Posterior vena cava (tissue), 2 donors: ENCODE measurements around the gene DSCAM. TPM values are rescaled to one million over a fixed set of nuclear protein-coding genes. Genes with fewer than 3 reads are reported as not detected.

Experiments
- DNase-seq: peaks from one replicate; pipeline ENCODE4 v3.0.0-alpha.2; 2020; ENCODE audit warnings: low spot score
- intact Hi-C, 2 donors: fragments of 100-400 bp; cut with DNase I; formaldehyde crosslinking; loops; one replicate each; pipeline versions ENCODE4 v1.14.1 to v1.14.2; 2022 to 2023
- total RNA-seq, 2 donors: library from RNA; stranded (reverse); fragmentation: NEBNext Ultra II Directional; extraction: Animal tissue kit (Norgen Biotek cat#: 25700); gene quantifications; one replicate each; pipeline ENCODE4 v1.2.1, GENCODE V29; 2021
- donor health status: DM: yes; HTN: yes; CAD: no.
- donor health status: DM: yes; HTN: yes; CAD: no.

DSCAM gene
- total RNA-seq, 2 donors from 2014 or later = 0.05 to 0.09 TPM

DNA sequence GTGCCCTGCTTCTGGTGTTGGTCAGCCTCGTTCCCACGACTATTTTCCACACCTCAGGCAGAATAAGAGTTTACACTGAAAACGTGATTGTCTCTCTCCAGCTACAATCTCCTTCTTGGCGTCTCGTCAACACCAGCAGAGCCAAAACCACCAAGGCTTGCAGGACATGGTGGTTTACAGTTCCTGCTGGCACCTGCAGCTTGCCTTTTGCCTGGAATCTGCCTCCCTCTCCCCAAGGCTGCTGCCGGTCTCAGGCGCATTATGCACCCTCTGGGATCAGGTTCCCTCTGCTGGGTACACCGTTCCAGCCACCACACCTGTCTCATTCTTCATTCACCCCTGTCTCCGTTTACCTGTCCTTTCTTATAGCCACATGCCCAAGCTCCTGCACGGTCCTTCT lies 315.9 kb downstream of the DSCAM start:
- no peak for DNase-seq
- intact Hi-C loops = no loop called here

GRCh38 chr21:40517646-40518045 lies 329.3 kb downstream of the DSCAM start:
- no peak for DNase-seq
- intact Hi-C loops = no loop called here

DNA sequence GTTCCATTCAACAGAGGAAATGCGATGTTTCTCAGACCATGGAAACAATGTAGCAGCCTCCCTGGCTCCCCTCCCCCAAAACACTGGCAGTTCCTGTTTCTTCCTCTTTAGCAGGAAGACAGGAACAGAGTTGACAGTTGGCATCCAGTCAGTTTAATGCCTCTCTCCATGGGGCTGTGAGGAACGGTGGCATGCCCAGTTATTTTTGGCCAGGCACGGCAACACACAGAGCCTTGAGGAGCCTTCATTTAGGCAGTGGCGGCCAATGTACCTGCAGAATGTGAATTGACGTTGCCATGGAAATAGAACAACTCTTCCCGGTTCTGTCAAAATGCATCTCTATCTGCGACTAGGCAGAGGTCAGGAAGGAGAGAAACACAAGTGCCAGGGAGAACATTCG lies 330.6 kb downstream of the DSCAM start:
- DNase-seq = no peak
- intact Hi-C loops = no loop called here

GRCh38 chr21:40512590-40512989 lies 334.4 kb downstream of the DSCAM start:
- intact Hi-C loops = loop anchor here in 1 of 2 donors (5.0 kb wide), 1 partner anchor 645 kb away; the partner anchor contains the start of gene PCP4
- DNase-seq = no peak

GRCh38 chr21:40507978-40508377 lies 339.0 kb downstream of the DSCAM start:
- intact Hi-C loops = no loop called here
- no peak for DNase-seq

GRCh38 chr21:40505681-40506080 lies 341.3 kb downstream of the DSCAM start:
- intact Hi-C loops = no loop called here
- no peak for DNase-seq

DNA sequence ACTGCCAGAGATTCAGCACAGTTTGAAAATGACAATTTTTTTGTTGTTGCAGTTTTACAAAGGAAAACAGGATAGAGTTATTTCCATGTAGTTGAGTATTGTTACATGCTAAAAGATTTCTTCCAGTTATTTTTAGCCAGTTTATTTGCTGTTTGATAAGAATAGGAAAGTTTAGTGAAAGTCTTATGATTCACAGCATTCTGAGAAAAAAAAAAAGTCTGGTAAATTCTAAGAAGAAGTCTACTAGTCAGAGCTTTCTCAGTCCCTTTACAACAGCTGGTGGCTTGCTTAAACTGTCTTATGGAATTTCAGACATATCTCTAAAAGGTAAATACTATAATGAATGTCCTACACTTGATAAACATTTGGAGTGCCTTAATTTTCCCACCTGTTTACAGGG lies 341.7 kb downstream of the DSCAM start:
- no peak for DNase-seq
- intact Hi-C loops = no loop called here

DNA sequence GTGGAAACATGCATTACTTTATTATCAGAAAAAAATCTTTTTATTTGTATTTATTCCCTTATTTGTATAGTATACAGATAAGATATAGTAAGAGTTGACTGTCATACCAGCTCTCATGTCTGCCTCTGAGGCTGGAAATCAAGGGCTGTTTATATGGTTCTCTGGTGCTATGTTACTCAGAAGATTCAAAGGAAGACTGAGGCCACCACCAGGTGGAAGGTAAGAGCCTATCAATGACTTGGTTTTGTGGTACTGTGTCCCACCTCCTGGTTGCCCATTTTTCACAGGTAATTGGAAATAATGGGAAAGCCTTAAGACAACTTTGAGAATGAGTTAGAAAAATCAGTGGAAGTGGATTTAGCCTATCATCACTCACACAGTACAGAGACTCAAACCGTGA lies 342.1 kb downstream of the DSCAM start:
- DNase-seq = no peak
- intact Hi-C loops = no loop called here

DNA sequence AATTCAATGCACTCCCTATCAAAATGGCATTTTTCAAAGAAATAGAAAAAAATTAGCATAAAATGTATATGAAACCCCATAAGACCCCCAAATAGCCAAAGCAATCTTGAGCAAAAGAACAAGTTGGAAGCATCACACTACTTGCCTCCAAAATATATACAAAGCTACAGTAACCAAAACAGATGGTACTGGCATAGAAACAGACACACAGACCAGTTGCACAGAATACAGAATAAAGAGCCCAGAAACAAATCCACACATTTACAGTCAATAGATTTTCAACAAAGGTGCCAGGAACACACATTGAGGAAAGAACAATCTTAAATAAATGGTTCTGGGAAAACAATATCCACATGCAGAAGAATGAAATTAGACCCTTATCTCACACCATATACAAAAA lies 350.8 kb downstream of the DSCAM start:
- no peak for DNase-seq
- intact Hi-C loops = no loop called here

DNA sequence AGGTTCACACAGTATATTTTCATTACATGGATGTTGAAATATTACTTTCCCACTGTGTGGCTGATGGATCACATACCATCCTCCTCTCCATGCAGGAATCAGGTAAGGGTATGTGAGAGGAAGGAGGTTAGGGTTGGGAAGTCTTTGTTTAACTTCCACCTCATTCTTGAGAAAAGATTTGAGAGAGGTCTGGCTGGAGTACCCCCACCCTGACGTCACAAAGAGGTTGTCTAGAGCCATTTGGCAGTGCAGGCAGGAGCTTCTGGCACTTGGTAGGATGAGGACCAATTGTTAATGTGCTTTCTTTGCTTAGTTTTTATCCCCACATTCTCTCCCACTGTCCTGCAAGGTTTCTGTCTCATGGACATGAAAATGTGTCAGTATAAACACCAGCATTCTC lies 356.6 kb downstream of the DSCAM start:
- intact Hi-C loops = no loop called here
- no peak for DNase-seq

DNA sequence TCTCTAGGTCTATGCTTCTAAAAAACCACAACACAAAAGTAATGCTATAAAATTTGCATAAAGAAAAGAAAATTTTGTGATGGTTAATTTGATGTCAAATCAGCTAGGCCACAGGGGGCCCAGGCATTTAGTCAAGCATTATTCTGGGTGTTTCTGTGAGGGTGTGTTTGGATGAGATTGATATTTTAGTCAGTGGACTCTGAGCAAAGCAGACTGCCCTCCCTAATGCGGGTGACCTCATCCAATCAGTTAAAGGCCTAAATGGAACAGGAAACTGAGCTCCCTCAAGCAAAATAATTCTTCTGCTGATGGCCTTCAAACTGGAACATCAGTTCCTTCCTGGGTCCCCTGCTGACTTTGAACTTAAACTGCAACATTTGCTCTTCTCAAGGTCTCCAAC lies 358.0 kb downstream of the DSCAM start:
- intact Hi-C loops = no loop called here
- no peak for DNase-seq

DNA sequence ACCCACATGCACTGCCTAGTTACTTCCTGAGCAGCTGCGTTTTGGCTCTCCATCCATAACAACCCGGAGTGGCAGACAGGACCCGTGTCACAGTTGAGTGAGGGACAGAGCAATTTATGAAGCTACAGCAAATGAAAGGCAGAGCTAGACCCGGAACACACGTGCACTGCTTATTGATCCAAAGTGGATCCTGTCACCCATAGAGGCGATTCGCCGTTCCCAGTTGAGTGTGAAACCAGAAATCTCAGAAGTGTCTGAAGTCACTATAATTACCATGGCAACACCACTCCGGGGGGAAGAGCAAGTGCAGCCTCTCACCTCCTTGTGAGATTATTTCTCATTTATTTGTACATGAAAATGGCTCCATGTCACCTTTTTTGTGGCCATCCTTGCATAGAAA lies 365.2 kb downstream of the DSCAM start:
- DNase-seq = no peak
- intact Hi-C loops = no loop called here

GRCh38 chr21:40474513-40474912 lies 372.4 kb downstream of the DSCAM start:
- DNase-seq = no peak
- intact Hi-C loops = no loop called here

GRCh38 chr21:40472013-40472412 lies 374.9 kb downstream of the DSCAM start:
- DNase-seq = no peak
- intact Hi-C loops = no loop called here

DNA sequence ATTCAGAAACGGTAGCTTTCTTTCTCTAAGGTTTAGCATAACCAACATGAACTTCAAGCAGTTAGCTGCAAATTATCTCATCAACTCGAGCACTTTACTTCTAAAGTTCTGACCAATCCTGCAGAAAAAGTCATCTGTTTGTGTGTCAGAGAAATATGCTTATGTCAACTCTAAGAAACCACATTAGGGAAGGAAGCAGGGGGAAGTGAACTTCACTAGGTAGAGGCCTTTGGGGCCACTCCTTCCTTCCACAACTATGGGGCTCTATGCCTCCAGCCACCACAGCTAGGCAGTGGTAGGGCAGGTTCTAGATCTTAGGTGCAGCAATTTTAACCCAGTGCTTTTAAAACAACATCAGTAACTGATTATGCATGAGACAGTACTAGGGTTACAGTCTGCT lies 375.9 kb downstream of the DSCAM start:
- intact Hi-C loops = no loop called here
- DNase-seq = no peak

- DNase-seq = no peak
- intact Hi-C loops = no loop called here
These were observed 380.0 kb downstream of the DSCAM start for GRCh38 chr21:40466893-40467483.

DNA sequence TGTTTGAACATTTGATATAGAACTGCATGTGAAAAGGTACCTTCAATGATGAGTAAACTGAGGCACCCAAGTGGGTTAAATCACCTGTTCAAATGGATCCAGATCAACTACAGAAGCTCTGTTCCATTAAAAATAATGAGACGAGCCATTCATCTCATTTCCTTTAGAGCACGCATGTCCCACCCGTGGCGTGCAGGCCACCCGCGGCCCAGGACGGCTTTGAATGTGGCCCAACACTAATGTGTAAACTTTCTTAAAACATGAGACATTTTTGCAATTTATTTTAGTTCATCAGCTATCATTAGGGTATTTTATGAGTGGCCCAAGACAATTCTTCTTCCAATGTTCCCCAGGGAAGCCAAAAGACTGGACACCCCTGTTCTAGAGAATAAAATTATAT lies 381.6 kb downstream of the DSCAM start:
- intact Hi-C loops = no loop called here
- DNase-seq = no peak

- DNase-seq = no peak
- intact Hi-C loops = no loop called here
These were observed 383.8 kb downstream of the DSCAM start for GRCh38 chr21:40463176-40463575.

DNA sequence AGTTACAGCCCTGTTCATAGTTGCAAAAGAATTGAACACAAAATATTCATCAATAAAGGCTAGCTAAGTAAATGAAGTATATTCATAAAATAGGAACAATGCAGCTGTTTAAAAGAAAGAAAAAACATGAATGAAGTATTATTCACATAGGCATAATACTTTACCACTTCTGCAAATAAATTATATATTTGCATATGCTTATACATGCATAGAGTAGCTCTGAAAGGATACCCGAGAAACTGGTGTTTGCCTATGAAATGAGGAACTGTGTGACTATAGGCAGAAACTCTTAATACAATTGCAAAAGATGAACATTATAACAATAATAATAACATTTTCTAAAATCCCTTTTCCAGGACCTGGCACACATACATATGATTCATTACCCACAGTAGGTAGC lies 385.9 kb downstream of the DSCAM start:
- intact Hi-C loops = no loop called here
- DNase-seq = no peak

DNA sequence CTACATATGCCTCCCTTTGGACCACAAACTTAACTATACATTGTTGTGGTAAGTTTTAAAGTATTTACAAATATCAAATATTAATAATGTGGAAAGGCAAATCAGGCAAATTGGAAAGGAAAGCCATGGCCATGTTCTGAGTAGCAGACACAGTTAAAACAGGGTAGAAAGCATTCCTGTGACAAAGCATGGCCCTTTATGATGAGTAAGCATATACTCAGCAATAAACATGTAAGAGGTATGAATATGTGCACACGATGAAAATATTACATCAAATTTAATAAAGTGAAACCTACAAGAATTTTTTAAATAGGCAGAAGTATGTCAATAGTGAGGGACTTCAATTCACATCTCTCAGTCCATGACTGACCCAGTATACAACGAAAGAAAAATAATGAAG lies 389.2 kb downstream of the DSCAM start:
- no peak for DNase-seq
- intact Hi-C loops = no loop called here

- no peak for DNase-seq
- intact Hi-C loops = no loop called here
These were observed 392.9 kb downstream of the DSCAM start for GRCh38 chr21:40454057-40454456.

DNA sequence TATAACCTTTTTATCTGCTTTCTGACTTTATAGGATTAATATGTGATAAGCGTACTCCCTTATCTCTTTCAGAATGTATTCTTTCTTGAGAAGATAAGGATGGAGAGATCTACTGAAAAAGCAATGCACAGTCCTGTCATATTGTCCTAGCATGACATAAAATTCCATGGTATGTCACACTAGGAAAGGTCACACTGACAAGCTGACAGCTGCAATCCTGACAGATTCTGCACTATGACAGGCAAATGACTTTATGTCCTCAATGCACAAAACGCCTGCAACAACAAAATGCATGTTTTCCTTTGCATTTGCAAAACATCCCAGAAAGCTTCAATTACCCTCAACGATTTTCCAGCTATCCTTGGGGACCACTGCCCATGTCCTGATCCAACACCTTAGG lies 393.8 kb downstream of the DSCAM start:
- intact Hi-C loops = no loop called here
- DNase-seq = no peak
